ENCODE data around the gene RBP5.
A peak's percentile ranks its signal among the peaks of the same experiment; 100 is the strongest.

RBP5 gene

GRCh38 chr12:7143564-7143963 is 14.9 kb upstream of the RBP5 start:
- TF ChIP-seq CTCF (IDR thresholded peaks at IDR 0.05; ENCODE audit: extremely low read depth, insufficient read depth, missing control alignments) = no peak
- in situ Hi-C loops (cut with MboI; ENCODE audit: low pct_unique_long_range_greater_than_20kb, low sequenced_read_pairs, unreplicated experiment) = no loop called here
- DNase-seq (ENCODE audit: low spot score) = no peak

- no peak for DNase-seq (ENCODE audit: low spot score)
- TF ChIP-seq CTCF (IDR thresholded peaks at IDR 0.05; ENCODE audit: extremely low read depth, insufficient read depth, missing control alignments) = no peak
- in situ Hi-C loops (cut with MboI; ENCODE audit: low pct_unique_long_range_greater_than_20kb, low sequenced_read_pairs, unreplicated experiment) = no loop called here
These were observed 14.2 kb upstream of the RBP5 start for GRCh38 chr12:7142809-7143465.

- peak; percentile 56 for TF ChIP-seq CTCF (IDR thresholded peaks at IDR 0.05; ENCODE audit: extremely low read depth, insufficient read depth, missing control alignments)
- DNase-seq (ENCODE audit: low spot score) = peak; percentile 57
- in situ Hi-C loops (cut with MboI; ENCODE audit: low pct_unique_long_range_greater_than_20kb, low sequenced_read_pairs, unreplicated experiment) = no loop called here
These were observed 13.5 kb upstream of the RBP5 start for GRCh38 chr12:7142056-7142644.

GRCh38 chr12:7141351-7142005 is 12.8 kb upstream of the RBP5 start:
- in situ Hi-C loops (cut with MboI; ENCODE audit: low pct_unique_long_range_greater_than_20kb, low sequenced_read_pairs, unreplicated experiment) = no loop called here
- DNase-seq (ENCODE audit: low spot score) = no peak
- TF ChIP-seq CTCF (IDR thresholded peaks at IDR 0.05; ENCODE audit: extremely low read depth, insufficient read depth, missing control alignments) = no peak

- in situ Hi-C loops (cut with MboI; ENCODE audit: low pct_unique_long_range_greater_than_20kb, low sequenced_read_pairs, unreplicated experiment) = no loop called here
- TF ChIP-seq CTCF (IDR thresholded peaks at IDR 0.05; ENCODE audit: extremely low read depth, insufficient read depth, missing control alignments) = no peak
- DNase-seq (ENCODE audit: low spot score) = no peak
These were observed 10.5 kb upstream of the RBP5 start for GRCh38 chr12:7139200-7139599.

GRCh38 chr12:7137908-7138307 is 9.2 kb upstream of the RBP5 start:
- no peak for TF ChIP-seq CTCF (IDR thresholded peaks at IDR 0.05; ENCODE audit: extremely low read depth, insufficient read depth, missing control alignments)
- DNase-seq (ENCODE audit: low spot score) = no peak
- in situ Hi-C loops (cut with MboI; ENCODE audit: low pct_unique_long_range_greater_than_20kb, low sequenced_read_pairs, unreplicated experiment) = no loop called here

Data from GM13977 (cell line).